HG02943 (cell line): ENCODE results near the gene ENAM.

Source experiments
- ATAC-seq: cut with Tn5 transposase; IDR thresholded peaks from one replicate; pipeline ENCODE4 v1.9.1; 2021; ENCODE audit warnings: mild to moderate bottlenecking, low read depth, moderate library complexity; ENCODE audit not compliant: unreplicated experiment

The ENAM gene, protein sequence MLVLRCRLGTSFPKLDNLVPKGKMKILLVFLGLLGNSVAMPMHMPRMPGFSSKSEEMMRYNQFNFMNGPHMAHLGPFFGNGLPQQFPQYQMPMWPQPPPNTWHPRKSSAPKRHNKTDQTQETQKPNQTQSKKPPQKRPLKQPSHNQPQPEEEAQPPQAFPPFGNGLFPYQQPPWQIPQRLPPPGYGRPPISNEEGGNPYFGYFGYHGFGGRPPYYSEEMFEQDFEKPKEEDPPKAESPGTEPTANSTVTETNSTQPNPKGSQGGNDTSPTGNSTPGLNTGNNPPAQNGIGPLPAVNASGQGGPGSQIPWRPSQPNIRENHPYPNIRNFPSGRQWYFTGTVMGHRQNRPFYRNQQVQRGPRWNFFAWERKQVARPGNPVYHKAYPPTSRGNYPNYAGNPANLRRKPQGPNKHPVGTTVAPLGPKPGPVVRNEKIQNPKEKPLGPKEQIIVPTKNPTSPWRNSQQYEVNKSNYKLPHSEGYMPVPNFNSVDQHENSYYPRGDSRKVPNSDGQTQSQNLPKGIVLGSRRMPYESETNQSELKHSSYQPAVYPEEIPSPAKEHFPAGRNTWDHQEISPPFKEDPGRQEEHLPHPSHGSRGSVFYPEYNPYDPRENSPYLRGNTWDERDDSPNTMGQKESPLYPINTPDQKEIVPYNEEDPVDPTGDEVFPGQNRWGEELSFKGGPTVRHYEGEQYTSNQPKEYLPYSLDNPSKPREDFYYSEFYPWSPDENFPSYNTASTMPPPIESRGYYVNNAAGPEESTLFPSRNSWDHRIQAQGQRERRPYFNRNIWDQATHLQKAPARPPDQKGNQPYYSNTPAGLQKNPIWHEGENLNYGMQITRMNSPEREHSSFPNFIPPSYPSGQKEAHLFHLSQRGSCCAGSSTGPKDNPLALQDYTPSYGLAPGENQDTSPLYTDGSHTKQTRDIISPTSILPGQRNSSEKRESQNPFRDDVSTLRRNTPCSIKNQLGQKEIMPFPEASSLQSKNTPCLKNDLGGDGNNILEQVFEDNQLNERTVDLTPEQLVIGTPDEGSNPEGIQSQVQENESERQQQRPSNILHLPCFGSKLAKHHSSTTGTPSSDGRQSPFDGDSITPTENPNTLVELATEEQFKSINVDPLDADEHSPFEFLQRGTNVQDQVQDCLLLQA

DNA sequence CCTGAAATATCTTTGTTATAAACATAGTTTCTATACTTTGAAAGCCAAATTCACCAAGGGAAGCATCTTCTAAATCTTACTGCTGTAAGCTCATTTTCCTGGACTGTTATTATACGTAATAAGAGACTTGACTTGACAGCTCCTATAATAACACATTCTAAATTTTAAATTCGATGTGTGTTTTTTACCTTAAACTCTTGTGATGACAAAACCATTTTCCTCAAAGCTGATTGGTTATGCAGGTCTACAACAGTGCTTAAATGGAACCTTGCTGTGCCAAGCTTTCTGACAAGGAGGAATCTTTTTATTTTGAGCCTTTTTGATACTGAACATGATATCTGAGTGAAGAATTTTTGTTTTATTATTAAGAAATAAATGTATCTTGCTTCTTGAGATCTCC, at the start of gene ENAM:
ENAM (plus strand) TSS at position 301 of the 400 bp plus-strand sequence. CDS start 757 bp downstream, outside the sequence.
- no peak for ATAC-seq

DNA sequence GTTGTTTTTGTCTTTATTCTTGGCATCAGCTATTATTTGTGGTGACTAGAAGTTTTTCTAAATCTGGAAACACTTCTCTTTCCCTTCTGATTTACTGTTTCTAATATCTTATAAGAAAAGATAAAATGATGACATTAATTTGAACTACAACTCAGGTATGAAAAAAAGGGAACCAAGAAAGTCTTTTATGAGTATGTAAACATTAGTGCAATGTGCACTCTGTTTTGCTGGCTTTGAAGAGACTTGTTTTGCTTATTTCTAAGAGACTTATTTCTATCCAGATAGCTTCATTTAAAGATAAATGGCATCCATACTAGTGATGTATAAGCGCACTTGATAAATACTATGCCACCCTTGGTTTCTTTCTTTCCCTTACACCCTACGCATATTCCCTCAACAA, 46.6 kb upstream of the ENAM start:
- ATAC-seq: no peak

DNA sequence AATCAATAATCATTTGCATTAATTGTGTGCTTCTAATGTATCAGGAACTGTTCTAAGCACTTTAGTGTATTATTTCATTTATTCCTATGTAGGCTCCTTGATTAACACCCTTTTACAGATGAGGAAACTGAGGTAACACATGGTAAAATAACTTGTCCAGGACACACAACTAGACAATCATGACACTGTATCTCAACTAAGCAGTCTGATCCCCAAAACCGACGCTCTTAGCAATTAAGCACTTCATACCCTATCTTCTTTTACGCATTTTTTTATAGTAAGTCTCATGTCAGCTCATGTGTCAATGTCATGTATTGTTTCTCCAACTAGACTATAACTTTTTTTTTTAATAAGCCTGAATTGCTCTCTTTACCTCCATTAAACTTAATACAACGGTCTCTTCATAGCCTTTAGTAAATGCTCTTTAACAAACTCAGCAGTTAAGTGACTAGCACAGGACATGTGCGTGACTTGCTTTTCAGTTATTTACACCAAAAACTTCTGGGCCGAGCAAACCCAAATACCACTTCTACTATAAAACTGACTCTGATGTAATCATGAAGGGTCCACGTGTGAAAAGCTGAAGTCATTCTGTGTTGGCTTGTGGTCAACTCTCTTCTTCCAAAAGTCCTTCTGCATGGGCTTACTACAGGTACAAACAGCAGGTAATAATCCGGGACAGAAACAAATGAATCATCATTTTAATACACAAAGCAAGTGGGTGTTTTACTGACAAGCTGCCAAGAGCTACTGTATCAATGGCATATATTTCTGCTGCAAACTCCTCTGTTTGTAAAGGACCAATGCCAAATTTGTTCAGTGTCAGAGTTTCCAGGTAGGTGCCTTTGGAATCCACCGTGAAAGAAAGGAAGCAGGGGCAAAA, 44.4 kb upstream of the ENAM start:
- ATAC-seq: no peak

DNA sequence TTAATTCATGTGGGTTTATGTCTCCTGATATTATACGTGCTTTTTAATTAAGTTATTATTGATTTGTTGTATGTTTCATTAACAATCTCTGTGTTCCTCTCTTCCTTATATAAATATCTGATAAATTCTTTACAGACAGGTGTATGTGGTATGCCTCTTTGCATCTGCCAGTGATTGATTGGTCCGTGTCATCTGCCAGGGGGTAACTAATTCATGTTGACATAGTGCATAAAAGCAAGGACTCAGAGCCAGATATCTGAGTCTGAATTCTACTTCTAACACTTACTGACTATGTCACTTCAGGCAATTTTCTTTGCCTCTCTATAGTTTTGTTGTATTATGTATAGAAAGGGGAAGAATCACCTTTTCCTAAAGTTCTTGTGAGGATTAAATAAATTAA, 41.7 kb upstream of the ENAM start:
- ATAC-seq: no peak

DNA sequence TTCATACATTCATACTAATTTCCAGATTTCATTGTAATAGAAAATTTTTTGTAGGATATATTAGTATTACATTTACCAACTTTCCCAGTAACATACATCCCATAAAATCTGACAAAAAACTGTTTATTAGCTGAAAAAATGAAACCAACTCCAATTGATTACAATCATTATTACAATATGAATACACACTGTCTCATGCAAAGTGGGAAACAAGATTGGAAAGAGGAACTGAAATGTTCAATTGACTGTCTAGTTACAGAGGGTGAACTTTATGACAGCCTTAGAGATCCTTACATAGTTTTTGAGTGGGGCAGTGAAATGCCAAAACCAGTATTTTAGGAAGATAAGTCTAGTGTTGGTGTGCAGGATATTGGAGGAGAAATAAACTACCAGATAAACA, 38.8 kb upstream of the ENAM start:
- ATAC-seq: peak; percentile 94

DNA sequence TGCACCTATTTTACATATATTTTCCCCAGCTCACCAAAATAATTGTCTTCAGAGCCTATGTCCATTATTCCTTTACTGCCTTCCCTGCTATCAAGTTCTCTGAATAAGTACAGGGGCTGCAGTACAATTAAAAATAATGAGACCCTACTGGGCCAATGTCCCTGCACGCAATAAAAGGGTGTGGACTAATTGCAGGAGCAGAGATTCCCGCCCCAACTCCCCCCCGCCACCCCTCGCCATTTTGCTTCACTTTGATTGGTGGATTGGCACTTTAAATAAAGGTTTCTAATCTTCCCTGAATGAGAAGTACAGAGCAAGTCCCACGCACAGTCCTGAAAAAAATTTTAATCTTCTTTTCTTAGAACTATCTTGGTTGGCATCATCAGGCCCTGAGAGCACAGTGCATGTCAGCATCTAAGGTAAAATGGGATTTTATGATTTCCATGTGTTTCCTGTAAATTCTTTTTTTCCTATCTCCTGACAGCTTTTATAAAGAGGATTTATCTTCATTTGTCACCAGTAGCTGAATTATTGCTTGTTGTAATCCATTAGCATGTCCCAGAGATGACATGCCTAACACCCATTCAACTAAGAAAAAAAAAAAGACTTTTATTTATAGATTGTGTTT, 36.5 kb upstream of the ENAM start, which contains the start of gene AMBN:
AMBN (plus strand) TSS at position 302 of the 628 bp plus-strand sequence; CDS start at position 405, 103 bp downstream.
- no peak for ATAC-seq

DNA sequence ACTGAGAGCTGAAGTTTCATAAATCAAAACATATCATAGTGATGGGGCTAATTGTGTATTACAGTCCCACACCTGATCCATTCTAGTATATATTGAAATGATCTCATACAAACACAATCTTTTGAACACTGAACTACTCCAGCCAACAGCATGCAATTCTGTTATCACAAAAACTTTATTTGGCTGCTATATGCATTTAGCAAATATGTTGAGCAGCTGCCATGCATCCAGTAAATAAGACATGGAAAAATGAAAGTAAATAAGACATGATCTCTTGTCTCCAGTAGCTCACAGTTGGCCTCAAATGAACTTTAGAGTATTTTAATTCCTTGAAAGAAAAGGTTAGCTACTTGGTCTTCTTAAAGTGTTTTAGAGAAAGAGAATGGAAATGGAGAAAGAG, 34.3 kb upstream of the ENAM start:
- no peak for ATAC-seq

DNA sequence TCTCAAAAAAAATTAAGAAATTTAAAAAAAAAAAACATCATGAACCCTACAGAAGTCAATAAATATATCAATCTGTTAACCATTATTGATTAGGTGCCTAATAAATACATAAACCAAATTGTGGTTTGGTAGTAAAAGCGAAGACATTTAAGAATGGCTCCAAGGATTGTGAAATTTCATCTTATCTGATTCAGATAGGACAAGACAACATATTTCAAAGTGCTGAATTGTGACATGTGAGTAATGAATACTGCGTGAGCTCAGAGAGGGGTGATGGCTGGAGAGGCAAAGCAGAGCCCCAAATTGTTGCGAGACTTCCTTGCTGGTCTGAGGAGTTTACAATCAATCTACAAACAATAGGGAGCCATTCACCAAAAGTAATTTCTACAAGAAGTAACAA, 28.2 kb upstream of the ENAM start:
- ATAC-seq: no peak

DNA sequence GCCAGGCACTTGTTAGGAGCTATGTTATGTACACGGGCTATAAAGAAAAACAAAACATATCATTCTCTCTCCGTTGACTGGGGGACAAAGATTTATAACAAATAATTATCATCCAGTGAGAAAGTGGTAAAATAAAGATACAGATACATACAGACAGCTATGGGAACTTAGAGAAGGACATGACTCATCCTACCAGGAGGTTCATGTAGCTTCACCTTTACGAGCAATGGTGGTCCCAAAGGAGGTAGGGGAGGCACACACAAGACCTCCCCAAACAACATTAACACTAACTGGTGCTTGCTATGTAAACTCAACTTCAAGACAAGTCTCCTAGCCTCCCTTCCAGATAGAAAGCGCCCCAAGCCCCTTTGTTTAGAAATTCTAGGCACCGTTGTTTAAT, 27.6 kb upstream of the ENAM start:
- no peak for ATAC-seq

DNA sequence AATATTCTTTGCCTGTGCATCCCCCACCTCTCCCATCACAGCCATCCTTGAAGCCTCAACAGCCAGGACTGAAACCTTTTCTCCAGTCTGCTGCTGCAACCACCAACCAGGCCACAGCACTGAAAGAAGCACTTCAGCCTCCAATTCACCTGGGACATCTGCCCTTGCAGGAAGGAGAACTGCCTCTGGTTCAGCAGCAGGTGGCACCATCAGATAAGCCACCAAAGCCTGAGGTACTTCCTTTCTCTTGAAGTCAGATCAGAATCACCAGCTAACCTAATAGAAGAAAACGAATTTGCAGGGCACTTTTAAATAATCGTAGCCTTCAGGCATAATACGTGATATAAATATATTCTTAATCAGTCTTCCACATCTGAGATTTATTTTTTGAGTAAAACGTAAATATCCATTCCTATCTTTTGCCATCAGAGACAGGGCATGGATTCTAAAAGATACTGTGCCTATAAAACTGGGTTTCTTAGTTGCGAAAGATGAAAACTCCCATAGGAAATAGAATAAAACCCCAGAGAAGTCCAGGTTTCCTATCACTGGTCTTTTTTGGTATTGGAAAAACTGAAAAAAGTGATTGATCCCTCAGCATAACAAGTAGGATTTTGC, 27.0 kb upstream of the ENAM start:
- ATAC-seq: peak; percentile 94

DNA sequence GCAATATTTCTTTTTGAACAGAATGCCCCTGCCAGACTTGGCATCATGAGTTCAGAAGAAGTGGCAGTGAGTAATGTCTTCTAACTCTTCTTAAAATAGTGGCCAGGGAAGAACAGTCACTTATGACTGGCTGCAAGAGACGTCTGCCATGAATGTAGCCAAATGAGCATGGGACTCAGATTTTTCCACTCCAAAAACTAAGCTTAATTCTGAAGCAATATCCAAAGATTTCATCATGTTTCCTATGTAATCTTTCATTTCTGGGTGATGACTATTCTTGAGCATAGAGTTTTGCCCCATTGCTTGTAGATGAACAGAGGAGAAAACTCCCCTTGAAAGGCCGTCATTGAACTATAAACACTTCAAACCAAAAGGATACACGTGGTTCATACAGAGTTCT, 24.7 kb upstream of the ENAM start:
- no peak for ATAC-seq

DNA sequence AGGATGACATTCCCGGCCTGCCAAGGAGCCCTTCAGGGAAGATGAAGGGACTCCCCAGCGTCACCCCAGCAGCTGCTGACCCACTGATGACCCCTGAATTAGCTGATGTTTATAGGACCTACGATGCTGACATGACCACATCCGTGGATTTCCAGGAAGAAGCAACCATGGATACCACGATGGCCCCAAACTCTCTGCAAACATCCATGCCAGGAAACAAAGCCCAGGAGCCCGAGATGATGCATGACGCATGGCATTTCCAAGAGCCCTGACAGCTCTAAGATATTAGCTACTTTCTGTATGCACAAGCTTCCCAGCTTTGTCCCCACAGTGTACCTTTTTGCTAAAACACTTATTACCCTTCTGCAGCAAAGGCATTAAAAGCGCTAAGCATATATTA, 22.1 kb upstream of the ENAM start:
- ATAC-seq: no peak

DNA sequence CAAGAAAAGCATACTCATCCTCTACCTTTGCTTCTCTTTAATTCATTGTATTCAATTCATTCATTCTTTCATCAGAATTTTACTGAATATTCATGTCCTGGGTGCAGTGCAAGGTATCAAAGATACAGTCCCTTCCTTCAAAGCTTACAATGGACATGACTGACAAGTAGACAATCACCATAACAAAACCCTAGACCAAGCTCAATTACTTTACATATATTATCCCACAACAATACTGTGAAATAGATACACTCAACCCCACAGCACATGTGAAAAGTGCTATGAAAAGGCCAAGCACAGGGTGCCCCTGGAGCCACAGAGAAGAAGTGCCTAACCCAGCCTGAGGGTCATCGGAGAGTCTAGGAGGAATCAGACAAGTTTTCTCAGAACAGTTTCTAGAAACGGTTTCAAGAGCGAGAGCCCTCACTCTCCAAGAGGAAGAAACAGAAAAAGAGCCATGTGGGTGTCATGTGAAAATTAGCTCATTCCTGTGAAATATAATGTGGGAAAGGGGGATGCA, 21.1 kb upstream of the ENAM start:
- no peak for ATAC-seq

DNA sequence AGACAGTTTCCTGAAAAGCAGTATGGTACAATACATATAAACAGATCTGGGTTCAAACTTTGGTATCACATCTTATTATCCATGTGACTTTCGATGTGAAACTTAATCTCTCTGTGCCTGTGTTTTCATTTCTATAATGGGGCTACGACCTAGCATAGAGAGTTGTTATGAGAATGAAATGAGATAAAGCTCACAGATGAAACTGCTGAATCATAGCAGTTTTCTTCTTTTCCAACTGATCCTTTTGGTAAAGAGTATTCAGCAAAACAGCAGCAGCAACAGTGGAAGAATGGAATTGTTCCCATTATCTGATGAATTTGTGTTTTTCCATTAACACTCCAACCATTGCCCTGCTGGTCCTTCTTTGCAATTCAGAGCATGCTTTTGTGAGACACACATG, 20.2 kb upstream of the ENAM start:
- ATAC-seq: no peak

DNA sequence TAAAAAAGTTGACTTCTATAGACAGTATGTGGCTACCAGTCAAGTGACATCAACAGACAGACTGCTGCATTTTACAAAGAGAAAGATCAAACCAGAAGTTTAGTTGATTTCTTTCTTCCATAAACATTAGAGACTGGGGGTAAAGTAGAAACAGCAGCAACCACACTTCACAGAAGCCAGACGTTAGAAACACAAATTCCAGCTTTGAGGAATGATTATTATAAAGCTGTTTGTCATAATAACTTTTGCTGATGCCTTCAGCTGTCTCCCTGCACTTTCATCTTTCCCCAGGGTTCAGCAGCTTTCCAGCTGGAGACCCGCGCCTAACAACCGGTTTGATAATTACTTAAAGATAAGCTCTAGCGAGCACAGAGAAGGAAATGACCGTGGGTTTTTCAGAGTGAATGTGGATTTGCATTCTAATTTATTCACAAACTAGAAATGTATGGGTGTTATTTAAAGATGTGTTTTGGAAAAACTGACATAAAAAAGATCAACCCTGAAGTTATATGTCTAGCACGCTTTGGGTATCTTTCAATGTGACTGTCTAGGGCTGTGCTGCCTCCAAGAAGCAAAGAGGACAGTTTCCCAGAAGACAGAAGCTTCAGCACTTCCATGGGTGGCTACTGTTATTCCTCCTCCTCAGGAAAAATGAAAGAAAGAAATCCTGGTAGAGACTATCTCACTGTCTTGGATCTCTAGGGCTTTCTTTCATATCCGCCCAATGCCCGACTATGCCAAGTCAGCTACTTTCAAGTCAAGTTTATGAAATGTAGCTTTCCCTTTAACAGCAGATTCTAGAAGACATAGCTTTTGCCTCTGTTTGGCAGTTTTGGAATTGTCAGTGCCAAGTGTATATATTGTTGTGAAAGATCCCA, 15.0 kb upstream of the ENAM start:
- peak; percentile 56 for ATAC-seq

DNA sequence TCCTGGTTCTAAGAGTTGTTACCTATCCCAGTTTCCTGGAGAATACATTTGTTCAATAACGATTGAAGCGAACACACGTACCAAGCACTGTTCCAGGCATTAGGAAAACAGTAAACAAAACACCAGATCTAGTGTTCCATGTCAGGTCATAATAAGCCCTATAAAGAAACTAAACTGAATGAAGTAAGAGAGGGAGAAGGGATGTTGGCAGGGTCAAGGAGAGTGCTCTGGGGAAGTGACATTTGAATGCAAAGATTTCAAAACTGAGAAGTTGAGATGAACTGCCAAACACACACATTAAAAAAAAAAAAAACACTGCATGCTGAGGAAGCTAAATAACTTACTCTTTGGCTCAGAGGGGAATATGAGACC, 14.4 kb upstream of the ENAM start:
- no peak for ATAC-seq

DNA sequence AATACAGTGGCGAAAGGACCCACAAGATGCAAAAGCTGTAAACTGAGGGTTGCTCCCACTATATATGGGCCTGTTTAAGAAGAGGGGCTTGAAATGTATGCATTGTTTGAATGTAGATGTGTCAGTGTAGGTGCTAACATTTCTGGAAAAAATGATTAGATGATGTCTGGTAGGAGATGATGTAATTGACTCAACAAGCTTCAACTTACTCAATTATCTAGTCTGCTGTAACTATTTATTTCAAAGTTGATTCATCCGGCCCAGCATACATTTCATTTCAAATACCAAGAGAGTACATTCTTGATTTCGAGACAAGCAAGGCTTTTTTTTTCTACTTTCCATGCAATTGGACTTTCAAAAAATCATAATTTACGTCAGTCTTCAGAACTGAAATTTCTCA, 9.3 kb upstream of the ENAM start:
- ATAC-seq: no peak

DNA sequence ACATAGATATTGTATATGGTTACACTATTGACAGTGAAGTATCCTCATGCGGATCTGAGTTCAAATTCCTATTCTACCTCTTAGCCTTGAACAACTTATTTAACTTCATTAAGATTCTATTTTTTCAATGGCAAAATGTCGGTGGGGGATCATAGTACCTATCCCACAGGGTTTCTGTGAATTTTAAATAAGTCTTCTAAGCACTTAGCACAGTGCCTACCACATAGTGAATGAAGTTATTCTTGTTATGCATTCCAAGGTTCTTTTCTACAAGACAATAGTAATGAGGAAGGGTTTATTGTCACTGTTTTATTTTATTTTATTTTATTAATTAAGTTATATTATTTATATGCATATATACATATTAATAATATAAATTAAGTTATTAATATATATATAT, 8.8 kb upstream of the ENAM start:
- no peak for ATAC-seq
